Measurements from ENCODE around the gene EMC10.

Gene EMC10

DNA sequence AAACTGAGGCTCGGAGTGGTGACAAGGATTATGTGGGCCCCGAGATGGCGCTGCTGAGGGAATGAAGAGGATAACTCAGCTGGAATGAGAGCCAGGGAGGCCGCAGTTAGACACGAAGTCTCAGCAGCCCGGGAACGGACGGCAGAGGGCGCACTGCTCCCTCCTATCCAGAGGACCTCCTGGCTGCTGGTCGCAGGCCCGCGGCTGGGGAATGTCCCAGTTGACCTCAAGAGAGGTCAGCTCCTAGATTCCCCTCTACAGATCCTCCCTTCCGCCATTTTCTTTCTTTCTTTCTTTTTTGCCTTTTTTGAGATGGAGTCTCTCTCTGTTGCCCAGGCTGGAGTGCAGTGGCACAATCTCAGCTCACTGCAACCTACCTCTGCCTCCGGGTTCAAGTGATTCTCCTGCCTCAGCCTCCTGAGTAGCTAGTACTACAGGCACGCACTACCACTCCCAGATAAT is 61.5 kb downstream of the EMC10 start:
- DNase-seq (ENCODE audit: low read depth in 2 of 3, low spot score in 1 of 3), result peak; percentile 51 to 66 (median 66)
